GM23338 (cell line): ENCODE results near the gene PUS1. TPM values are rescaled to one million over a fixed set of nuclear protein-coding genes. Genes with fewer than 3 reads are reported as not detected.
"Not testable (repeated sequence)": the region's sequence is repeated elsewhere in the genome, so short reads cannot be mapped to it uniquely, and the experiment has no call there.

ENCODE experiments used
- ATAC-seq: fragments of 200-7000 bp; cut with Tn5 transposase; 3 replicates; pipeline ENCODE4 v1.9.1; 2020
- DNase-seq: peaks from one replicate; pipeline ENCODE4 v3.0.0-alpha.2; 2015; ENCODE audit warnings: low spot score
- H2AFZ ChIP-seq: fragments of 200-600 bp; sonication (generic); 2 replicates; pipeline ENCODE4 v1.8.0; 2016; ENCODE audit warnings: antibody characterized with exemption, mild to moderate bottlenecking, moderate library complexity
- H3F3A ChIP-seq: fragments of 200-600 bp; sonication (generic); replicated peaks from 2 replicates; pipeline ENCODE4 v1.8.0; 2017; ENCODE audit warnings: antibody characterized with exemption, mixed run types, low read depth
- H3K27ac ChIP-seq: fragments of 200-600 bp; sonication (generic); 2 replicates; pipeline ENCODE4 v1.6.1; 2016; ENCODE audit warnings: low read depth
- H3K27me3 ChIP-seq: fragments of 200-600 bp; sonication (generic); 2 replicates; pipeline ENCODE4 v1.8.0; 2016; ENCODE audit warnings: mild to moderate bottlenecking, mixed run types, moderate library complexity; ENCODE audit not compliant: insufficient read depth
- H3K36me3 ChIP-seq: fragments of 200-600 bp; sonication (generic); 2 replicates; pipeline ENCODE4 v1.8.0; 2016; ENCODE audit warnings: mild to moderate bottlenecking; ENCODE audit not compliant: insufficient read depth
- H3K4me1 ChIP-seq: fragments of 200-600 bp; sonication (generic); 2 replicates; pipeline ENCODE4 v1.8.0; 2016; ENCODE audit warnings: mild to moderate bottlenecking, moderate library complexity; ENCODE audit not compliant: insufficient read depth
- H3K4me2 ChIP-seq: fragments of 200-600 bp; sonication (generic); 2 replicates; pipeline ENCODE4 v1.7.1; 2017; ENCODE audit warnings: mixed run types
- H3K4me3 ChIP-seq: fragments of 200-600 bp; sonication (generic); 2 replicates; pipeline ENCODE4 v1.6.1; 2016; ENCODE audit warnings: mixed run types
- H3K79me2 ChIP-seq: fragments of 200-600 bp; sonication (generic); replicated peaks from 2 replicates; pipeline ENCODE4 v1.8.0; 2017; ENCODE audit warnings: mild to moderate bottlenecking; ENCODE audit not compliant: insufficient read depth
- H3K9me2 ChIP-seq: fragments of 200-600 bp; sonication (generic); 2 replicates; pipeline ENCODE4 v1.8.0; 2017; ENCODE audit not compliant: insufficient read depth
- H4K20me1 ChIP-seq: fragments of 200-600 bp; sonication (generic); replicated peaks from 2 replicates; pipeline ENCODE4 v1.8.0; 2017; ENCODE audit warnings: mild to moderate bottlenecking; ENCODE audit not compliant: insufficient read depth
- H3K27ac Mint-ChIP-seq: 2 replicates; pipeline ENCODE4 v1.8.0; 2020; ENCODE audit warnings: inconsistent platforms, mild to moderate bottlenecking, moderate library complexity, mixed read lengths
- H3K27me3 Mint-ChIP-seq: 3 replicates; pipeline ENCODE4 v1.8.0; 2022; ENCODE audit warnings: low read depth, mild to moderate bottlenecking, moderate library complexity, mixed read lengths, inconsistent platforms; ENCODE audit not compliant: insufficient read depth, poor library complexity
- H3K36me3 Mint-ChIP-seq: 3 replicates; pipeline ENCODE4 v1.8.0; 2021; ENCODE audit warnings: low read depth, mild to moderate bottlenecking, inconsistent platforms, moderate library complexity, mixed read lengths
- H3K4me1 Mint-ChIP-seq: 3 replicates; pipeline ENCODE4 v1.8.0; 2020; ENCODE audit warnings: mild to moderate bottlenecking, inconsistent platforms, mixed read lengths
- H3K4me3 Mint-ChIP-seq: 3 replicates; pipeline ENCODE4 v1.8.0; 2021; ENCODE audit warnings: moderate library complexity, mild to moderate bottlenecking, inconsistent platforms, mixed read lengths
- H3K9me3 Mint-ChIP-seq: 3 replicates; pipeline ENCODE4 v1.8.0; 2020; ENCODE audit warnings: moderate library complexity, mild to moderate bottlenecking, inconsistent platforms, mixed read lengths
- CREB1 ChIP-seq: fragments of 250-450 bp; sonication (Bioruptor Pico); IDR thresholded peaks from 2 replicates; pipeline ENCODE4 v1.5.0; 2020; ENCODE audit warnings: low read depth, mild to moderate bottlenecking, moderate library complexity
- EZH2 ChIP-seq: fragments of 200-600 bp; sonication (generic); IDR thresholded peaks from one replicate; pipeline ENCODE4 v1.8.0; 2017; ENCODE audit warnings: antibody characterized with exemption, mild to moderate bottlenecking, low read depth; ENCODE audit not compliant: unreplicated experiment
- EZH2phosphoT487 ChIP-seq: fragments of 200-600 bp; sonication (generic); IDR thresholded peaks from one replicate; pipeline ENCODE4 v1.8.1; 2018; ENCODE audit warnings: antibody characterized with exemption; ENCODE audit not compliant: unreplicated experiment
- ZNF462 ChIP-seq: fragments of 250-450 bp; sonication (Bioruptor Pico); IDR thresholded peaks from 2 replicates; pipeline ENCODE4 v1.5.0; 2020; ENCODE audit warnings: mild to moderate bottlenecking, moderate library complexity
- polyA plus RNA-seq: library from polyadenylated mRNA; unstranded; fragments of >200 nt; fragmentation: Nextera tagmentation; extraction: Ambion mirVana; gene quantifications from 2 replicates; pipeline ENCODE4 v1.2.1, GENCODE V29; 2016
- total RNA-seq: library from RNA; depleted of rRNA; stranded (reverse); fragments of >200 nt; shearing (Covaris generic); gene quantifications from 2 replicates; pipeline ENCODE4 v1.2.3, GENCODE V29; 2014

PUS1 gene
- total and polyA plus RNA-seq, 2 experiments from 2014 or later = 52.4 to 73.0 TPM

- TF ChIP-seq ZNF462 (CRISPR knock-in tag) (no peak), CREB1 (CRISPR knock-in tag) (no peak), EZH2phosphoT487 (no peak), EZH2 (no peak)
These were observed 19.2 kb downstream of the PUS1 start (continued) for GRCh38 chr12:131948166-131948712.

- H3K9me3 Mint-ChIP-seq, H3K9me2 ChIP-seq, H3K36me3 ChIP-seq, H3K4me1 Mint-ChIP-seq, ATAC-seq, H3K27me3 ChIP-seq, H3K27ac ChIP-seq, H3K27ac Mint-ChIP-seq, DNase-seq: not testable (repeated sequence)
- Histone ChIP-seq H3K4me1 (peaks cover 12% of the 10 kb centered on the region), H4K20me1 (peaks cover 21% of the 10 kb centered on the region), H2AFZ (peak overlapping the region; percentile 90; the same call in 1 of the 2 replicates), H3K79me2 (peaks cover 36% of the 10 kb centered on the region), H3K4me2 (peak overlapping the region; percentile 71; the same call in 1 of the 2 replicates), H3K4me3 (peak overlapping the region; percentile 91; the same call in 1 of the 2 replicates), H3F3A (peaks cover 20% of the 10 kb centered on the region)
- Mint-ChIP-seq H3K36me3 (peaks cover 22% of the 10 kb centered on the region), H3K27me3 (peaks cover 12% of the 10 kb centered on the region), H3K4me3 (peak overlapping the region; percentile 63)
These were observed 19.8 kb downstream of the PUS1 start for GRCh38 chr12:131948713-131949430.
